ENCODE measurements around the gene ZNF391.

- TF ChIP-seq, protein P1, sequence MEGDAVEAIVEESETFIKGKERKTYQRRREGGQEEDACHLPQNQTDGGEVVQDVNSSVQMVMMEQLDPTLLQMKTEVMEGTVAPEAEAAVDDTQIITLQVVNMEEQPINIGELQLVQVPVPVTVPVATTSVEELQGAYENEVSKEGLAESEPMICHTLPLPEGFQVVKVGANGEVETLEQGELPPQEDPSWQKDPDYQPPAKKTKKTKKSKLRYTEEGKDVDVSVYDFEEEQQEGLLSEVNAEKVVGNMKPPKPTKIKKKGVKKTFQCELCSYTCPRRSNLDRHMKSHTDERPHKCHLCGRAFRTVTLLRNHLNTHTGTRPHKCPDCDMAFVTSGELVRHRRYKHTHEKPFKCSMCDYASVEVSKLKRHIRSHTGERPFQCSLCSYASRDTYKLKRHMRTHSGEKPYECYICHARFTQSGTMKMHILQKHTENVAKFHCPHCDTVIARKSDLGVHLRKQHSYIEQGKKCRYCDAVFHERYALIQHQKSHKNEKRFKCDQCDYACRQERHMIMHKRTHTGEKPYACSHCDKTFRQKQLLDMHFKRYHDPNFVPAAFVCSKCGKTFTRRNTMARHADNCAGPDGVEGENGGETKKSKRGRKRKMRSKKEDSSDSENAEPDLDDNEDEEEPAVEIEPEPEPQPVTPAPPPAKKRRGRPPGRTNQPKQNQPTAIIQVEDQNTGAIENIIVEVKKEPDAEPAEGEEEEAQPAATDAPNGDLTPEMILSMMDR (IDR thresholded peaks at IDR 0.05; ENCODE audit: low read length): no peak
- no peak for TF ChIP-seq EZH2 (optimal IDR thresholded peaks at IDR 0.05; ENCODE audit: low read depth, low read length)
Observed at GRCh38 chr6:27392623-27393022, 4.1 kb downstream of the ZNF391 start.

Measured in MM.1S (cell line).